Uterus (tissue), 4 donors: ENCODE results near the gene EID3. TPM values are rescaled to one million over a fixed set of nuclear protein-coding genes. Genes with fewer than 3 reads are reported as not detected.

Source experiments
- DNase-seq, 2 donors: peaks; one replicate each; pipeline ENCODE4 v3.0.0-alpha.2; 2019 to 2020
- H3K27ac ChIP-seq, 2 donors: fragments of 200-600 bp; sonication (generic); 1 replicate in 1 of 2; 2 replicates in 1 of 2; pipeline ENCODE4 v1.5.1; 2016 to 2018
- H3K27me3 ChIP-seq, 2 donors: fragments of 200-600 bp; sonication (generic); one replicate each; pipeline ENCODE4 v1.5.1; 2018 to 2019; ENCODE audit warnings: control low read depth in 1 of 2
- H3K36me3 ChIP-seq, 2 donors: fragments of 200-600 bp; sonication (generic); one replicate each; pipeline ENCODE4 v1.5.1; 2019; ENCODE audit warnings: control low read depth in 1 of 2
- H3K4me1 ChIP-seq, 2 donors: fragments of 200-600 bp; sonication (generic); one replicate each; pipeline ENCODE4 v1.5.1; 2018 to 2019; ENCODE audit warnings: control low read depth in 1 of 2
- H3K4me3 ChIP-seq, 2 donors: fragments of 200-600 bp; sonication (generic); 1 replicate in 1 of 2; 2 replicates in 1 of 2; pipeline ENCODE4 v1.5.1; 2018 to 2019; ENCODE audit warnings: mild to moderate bottlenecking in 1 of 2
- H3K9me3 ChIP-seq, 2 donors: fragments of 200-600 bp; sonication (generic); one replicate each; pipeline ENCODE4 v1.5.1; 2019; ENCODE audit warnings: control low read depth in 1 of 2
- CTCF ChIP-seq, 4 experiments: fragments of 200-600 bp in 2 of 4; fragments of 450-650 bp in 2 of 4; sonication (generic) in 2 of 4; IDR thresholded peaks; one replicate each; pipeline ENCODE4 v1.5.1; 2016 to 2019; ENCODE audit warnings: antibody characterized with exemption in 4 of 4, mild to moderate bottlenecking in 2 of 4, moderate library complexity in 1 of 4
- POLR2A ChIP-seq, 2 donors: fragments of 450-650 bp; IDR thresholded peaks; one replicate each; pipeline ENCODE4 v1.6.1; 2016; ENCODE audit warnings: antibody characterized with exemption in 2 of 2, mild to moderate bottlenecking in 1 of 2, moderate library complexity in 1 of 2
- intact Hi-C: fragments of 100-400 bp; cut with DNase I; formaldehyde crosslinking; loops from one replicate; pipeline ENCODE4 v1.15.1; 2023; ENCODE audit warnings: low total_unique reads
- total RNA-seq, 4 donors: library from RNA; depleted of rRNA in 3 of 4; stranded (reverse); fragments of >200 nt in 3 of 4; gene quantifications; one replicate each; pipeline versions ENCODE4 v1.1.0 to v1.2.4, GENCODE V29; 2014 to 2023
- donor health status: DM: yes; HTN: yes; CAD: no.

EID3 gene
- total RNA-seq, 4 donors from 2014 or later: 3.8 to 12.0 (median 10.1) TPM

GRCh38 chr12:104313568-104314241 is 10.2 kb downstream of the EID3 start:
- intact Hi-C loops: no loop called here
- TF ChIP-seq POLR2A (IDR thresholded peaks at IDR 0.05) (no peak), CTCF (IDR thresholded peaks at IDR 0.05) (no peak)
- no peaks in the 10 kb centered on the region for H3K36me3 ChIP-seq

GRCh38 chr12:104314242-104314614 is 10.7 kb downstream of the EID3 start:
- intact Hi-C loops: no loop called here
- no peak for TF ChIP-seq CTCF (IDR thresholded peaks at IDR 0.05)
- TF ChIP-seq POLR2A (IDR thresholded peaks at IDR 0.05): no peak
- Histone ChIP-seq H3K9me3 (no peaks in the 10 kb centered on the region), H3K36me3 (no peaks in the 10 kb centered on the region), H3K27ac (no peak overlapping the region), H3K27me3 (no peaks in the 10 kb centered on the region), H3K4me3 (no peak overlapping the region), H3K4me1 (no peaks in the 10 kb centered on the region)
- no peak for DNase-seq

More at GRCh38 chr12:104313568-104314241, 10.2 kb downstream of the EID3 start:
- Histone ChIP-seq H3K9me3 (no peaks in the 10 kb centered on the region), H3K4me1 (no peaks in the 10 kb centered on the region), H3K27ac (no peak overlapping the region), H3K4me3 (no peak overlapping the region), H3K27me3 (no peaks in the 10 kb centered on the region)
- no peak for DNase-seq

GRCh38 chr12:104315326-104316224 is 12.0 kb downstream of the EID3 start:
- H3K27ac ChIP-seq: no peak overlapping the region
- TF ChIP-seq CTCF (IDR thresholded peaks at IDR 0.05): no peak
- no peak for TF ChIP-seq POLR2A (IDR thresholded peaks at IDR 0.05)
- intact Hi-C loops: no loop called here
- no peak for DNase-seq
- no peaks in the 10 kb centered on the region for H3K4me1 ChIP-seq
- no peak overlapping the region for H3K4me3 ChIP-seq
- H3K27me3 ChIP-seq: no peaks in the 10 kb centered on the region
- no peaks in the 10 kb centered on the region for H3K9me3 ChIP-seq
- no peaks in the 10 kb centered on the region for H3K36me3 ChIP-seq

GRCh38 chr12:104316936-104317335 is 13.4 kb downstream of the EID3 start:
- Histone ChIP-seq H3K27me3 (no peaks in the 10 kb centered on the region), H3K27ac (no peak overlapping the region), H3K4me3 (no peak overlapping the region), H3K4me1 (no peaks in the 10 kb centered on the region), H3K36me3 (no peaks in the 10 kb centered on the region), H3K9me3 (no peaks in the 10 kb centered on the region)
- intact Hi-C loops: no loop called here
- TF ChIP-seq POLR2A (IDR thresholded peaks at IDR 0.05) (no peak), CTCF (IDR thresholded peaks at IDR 0.05) (no peak)
- no peak for DNase-seq
